Ovary (tissue), 9 donors: Measurements from ENCODE around the gene LRP1. TPM values are rescaled to one million over a fixed set of nuclear protein-coding genes. Genes with fewer than 3 reads are reported as not detected.

Experiments used
- DNase-seq, 5 donors: peaks; one replicate each; pipeline ENCODE4 v3.0.0-alpha.2; 2019 to 2020
- H3K27ac ChIP-seq, 2 donors: fragments of 200-600 bp; one replicate each; pipeline versions ENCODE4 v1.5.1 to v1.8.0; 2019 to 2022
- H3K27me3 ChIP-seq: fragments of 200-600 bp; one replicate; pipeline ENCODE4 v1.8.0; 2022
- H3K36me3 ChIP-seq: fragments of 200-600 bp; sonication (generic); one replicate; pipeline ENCODE4 v1.5.1; 2019
- H3K4me1 ChIP-seq: one replicate; pipeline ENCODE4 v1.8.1; 2013; ENCODE audit warnings: mild to moderate bottlenecking, moderate library complexity; ENCODE audit not compliant: insufficient read depth
- H3K4me3 ChIP-seq: fragments of 200-600 bp; sonication (generic); one replicate; pipeline ENCODE4 v1.5.1; 2017
- H3K9me3 ChIP-seq, 2 donors: fragments of 200-600 bp in 1 of 2; sonication (generic) in 1 of 2; one replicate each; pipeline versions ENCODE4 v1.5.1 to v1.8.1; 2013 to 2019; ENCODE audit warnings: mild to moderate bottlenecking in 1 of 2, moderate library complexity in 1 of 2
- EP300 ChIP-seq: sonication (generic); formaldehyde crosslinking; IDR thresholded peaks from one replicate; pipeline ENCODE4 v1.6.1; 2017; ENCODE audit warnings: antibody characterized with exemption
- POLR2A ChIP-seq: fragments of 450-650 bp; IDR thresholded peaks from one replicate; pipeline ENCODE4 v1.6.1; 2017; ENCODE audit warnings: antibody characterized with exemption, mild to moderate bottlenecking, moderate library complexity
- WGBS, 3 donors: extraction: QIAGEN DNeasy Blood & Tissue Kit in 1 of 3; methylation state at CpG; one replicate each; pipeline versions ENCODE4 v1.1.5 to v1.1.7; 2013 to 2017; 5-methylcytosine and 5-hydroxymethylcytosine counted together
- intact Hi-C, 4 donors: fragments of 100-400 bp; cut with DNase I; formaldehyde crosslinking; loops; one replicate each; pipeline versions ENCODE4 v1.11.0 to v1.15.1; 2022 to 2023
- polyA plus RNA-seq, 2 donors: library from polyadenylated mRNA; stranded (reverse); fragments of 200-250 nt in 1 of 2; fragments of 350-450 nt in 1 of 2; fragmentation: Illumina TruSeq in 1 of 2; extraction: RNeasy Lipid Tissue Mini Kit (QIAGEN cat#74804) in 1 of 2; gene quantifications; one replicate each; pipeline ENCODE4 v1.2.3, GENCODE V29; 2013 to 2014
- total RNA-seq, 7 donors: library from RNA; depleted of rRNA in 2 of 7; stranded (reverse); fragments of >200 nt in 2 of 7; fragmentation: NEBNext Ultra II Directional in 3 of 7; extraction: Animal tissue kit (Norgen Biotek cat#: 25700) in 3 of 7; gene quantifications; one replicate each; pipeline versions ENCODE4 v1.1.0 to v1.2.4, GENCODE V29; 2016 to 2023
- TF ChIP-seq, protein P1 (sequence below), 3 donors: fragments of 450-650 bp in 2 of 3; fragments of 200-600 bp in 1 of 3; IDR thresholded peaks; one replicate each; pipeline versions ENCODE4 v1.5.1 to v1.8.0; 2016 to 2022; ENCODE audit warnings: antibody characterized with exemption in 3 of 3, mild to moderate bottlenecking in 1 of 3
- donor health status: DM: no; HTN: no; CAD: no; lungs with moderate emphysema.
- donor health status: DM: no; HTN: no; CAD: no.
- donor health status: Bipolar disorder and iron deficiency.
- donor health status: DM: yes; HTN: yes; CAD: no.
- donor health status: DM: no; HTN: no; CAD: no.
- donor health status: DM: yes; HTN: yes; CAD: no.

Gene LRP1
- total and polyA plus RNA-seq, 9 donors: 76.4 to 640 (median 323) TPM

DNA sequence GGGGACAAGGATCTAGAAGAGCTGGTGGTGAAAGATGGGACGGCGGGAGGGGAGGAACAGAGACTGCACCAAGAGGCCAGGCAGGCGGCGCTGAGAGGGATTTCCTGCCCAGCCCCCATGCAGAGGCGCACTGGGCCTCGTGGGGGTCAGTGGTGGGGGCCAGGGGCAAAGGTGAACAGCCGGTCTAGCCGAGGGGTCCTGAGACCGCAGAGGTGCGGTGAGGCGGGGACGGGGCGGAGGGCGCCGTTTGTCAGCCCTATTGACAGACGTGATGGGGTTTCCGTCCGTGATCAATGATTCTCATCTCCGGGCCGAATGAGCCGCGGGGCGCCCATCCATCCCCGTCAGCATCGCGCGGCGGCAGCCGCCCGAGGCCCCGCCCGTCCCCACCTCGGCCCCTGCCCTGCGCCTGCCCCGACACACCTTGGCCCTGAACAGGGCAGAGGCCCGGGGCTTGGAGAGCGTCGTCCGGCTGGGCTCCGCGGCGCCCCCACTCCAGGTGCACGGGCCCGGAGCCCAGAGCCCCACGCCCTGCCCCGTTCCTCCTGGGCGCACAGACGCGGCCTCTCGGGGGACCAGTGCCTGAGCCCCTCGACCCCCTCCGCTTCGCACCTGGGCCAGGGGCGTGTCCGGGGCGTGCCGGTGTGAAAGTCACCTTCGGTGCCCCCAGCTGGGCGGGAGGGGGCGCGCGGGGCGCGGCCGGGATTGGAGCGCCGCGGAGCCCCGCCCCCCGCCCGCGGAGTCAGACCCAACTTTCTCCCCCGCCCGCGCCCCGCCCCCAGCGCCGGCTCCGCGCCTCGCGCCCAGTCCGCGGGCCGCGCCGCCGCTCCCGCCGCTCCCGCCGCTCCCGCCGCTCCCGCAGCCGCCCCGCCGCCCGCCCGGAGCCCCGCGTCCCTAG is 88.0 kb downstream of the LRP1 start, which contains the start of gene NXPH4:
Gene NXPH4, plus strand, starts transcription at position 781 of the 898 bp plus-strand sequence. CDS start 176 bp downstream, outside the sequence.
- peak within 1 kb of the TSS; percentile 22 for H3K4me3 ChIP-seq
- H3K36me3 ChIP-seq: no peaks in the 10 kb centered on the region
- peaks cover 15% of the 10 kb centered on the region for H3K27me3 ChIP-seq
- 1 to 2% (median 1%) methylated on average over 32 to 102 of the region's 102 CpGs for WGBS, 3 donors
- TF ChIP-seq POLR2A (no peak), EP300 (no peak)
- TF ChIP-seq, protein P1, sequence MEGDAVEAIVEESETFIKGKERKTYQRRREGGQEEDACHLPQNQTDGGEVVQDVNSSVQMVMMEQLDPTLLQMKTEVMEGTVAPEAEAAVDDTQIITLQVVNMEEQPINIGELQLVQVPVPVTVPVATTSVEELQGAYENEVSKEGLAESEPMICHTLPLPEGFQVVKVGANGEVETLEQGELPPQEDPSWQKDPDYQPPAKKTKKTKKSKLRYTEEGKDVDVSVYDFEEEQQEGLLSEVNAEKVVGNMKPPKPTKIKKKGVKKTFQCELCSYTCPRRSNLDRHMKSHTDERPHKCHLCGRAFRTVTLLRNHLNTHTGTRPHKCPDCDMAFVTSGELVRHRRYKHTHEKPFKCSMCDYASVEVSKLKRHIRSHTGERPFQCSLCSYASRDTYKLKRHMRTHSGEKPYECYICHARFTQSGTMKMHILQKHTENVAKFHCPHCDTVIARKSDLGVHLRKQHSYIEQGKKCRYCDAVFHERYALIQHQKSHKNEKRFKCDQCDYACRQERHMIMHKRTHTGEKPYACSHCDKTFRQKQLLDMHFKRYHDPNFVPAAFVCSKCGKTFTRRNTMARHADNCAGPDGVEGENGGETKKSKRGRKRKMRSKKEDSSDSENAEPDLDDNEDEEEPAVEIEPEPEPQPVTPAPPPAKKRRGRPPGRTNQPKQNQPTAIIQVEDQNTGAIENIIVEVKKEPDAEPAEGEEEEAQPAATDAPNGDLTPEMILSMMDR (IDR thresholded peaks at IDR 0.05): no peak
- no peaks in the 10 kb centered on the region for H3K9me3 ChIP-seq
- DNase-seq: peak in 3 of 5 donors; percentile 58 to 64 (median 58)
- intact Hi-C loops: no loop called here
- peaks cover 8% of the 10 kb centered on the region for H3K4me1 ChIP-seq
- H3K27ac ChIP-seq: no peak within 1 kb of the TSS

DNA sequence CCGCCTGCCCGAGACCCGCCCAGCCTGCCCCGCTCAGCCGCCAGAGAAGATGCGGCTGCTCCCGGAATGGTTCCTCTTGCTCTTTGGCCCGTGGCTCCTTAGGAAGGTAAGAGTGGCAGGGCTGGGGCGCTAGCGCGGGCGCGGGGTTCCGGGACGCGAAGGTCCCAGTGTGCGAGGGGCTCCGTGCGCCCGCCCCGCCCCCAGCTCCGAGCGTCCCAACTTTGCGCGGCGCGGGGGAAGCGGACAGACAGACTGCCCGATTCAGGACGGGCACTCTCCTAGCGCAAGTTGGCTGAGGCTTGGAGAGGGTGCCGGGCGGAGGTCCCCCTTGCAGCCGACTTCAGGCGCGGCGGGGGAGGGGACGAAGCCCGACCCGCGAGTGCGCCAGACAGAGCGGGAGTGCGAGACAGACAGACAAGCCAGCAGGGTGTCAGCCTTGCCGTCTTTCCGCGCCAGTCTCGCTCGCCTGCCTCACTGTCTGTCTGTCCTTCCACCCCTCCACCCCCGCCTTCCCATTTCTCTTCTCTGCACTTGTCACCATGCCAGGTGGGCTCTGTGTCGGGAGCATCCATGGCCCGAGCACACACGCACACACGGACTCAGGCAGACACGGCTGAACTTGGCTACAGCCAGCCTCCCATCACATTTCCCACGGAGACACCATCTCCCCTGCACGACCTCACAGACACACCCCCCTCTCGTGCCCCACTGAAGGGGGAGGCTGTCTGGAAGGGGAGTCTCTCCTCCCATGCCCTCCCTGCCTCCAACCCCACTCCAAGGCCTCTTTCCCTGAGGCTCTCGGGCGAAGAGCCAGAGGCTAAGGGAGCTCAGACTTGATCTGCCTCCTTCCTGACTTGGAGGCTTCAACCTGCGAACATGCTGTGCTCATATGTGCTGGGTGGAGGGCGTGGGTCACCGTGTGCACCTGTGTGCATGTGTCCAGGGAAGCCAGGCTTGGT is 88.9 kb downstream of the LRP1 start:
- peaks cover 17% of the 10 kb centered on the region for H3K27me3 ChIP-seq
- WGBS, 3 donors: 3 to 5% (median 3%) methylated on average over 50 to 63 of the region's 63 CpGs
- TF ChIP-seq, protein P1 (IDR thresholded peaks at IDR 0.05): no peak
- TF ChIP-seq EP300: no peak
- TF ChIP-seq POLR2A: no peak
- intact Hi-C loops: no loop called here
- no peak for DNase-seq
- no peaks in the 10 kb centered on the region for H3K9me3 ChIP-seq
- H3K27ac ChIP-seq: no peak overlapping the region
- H3K4me3 ChIP-seq: peak overlapping the region; percentile 15
- no peaks in the 10 kb centered on the region for H3K36me3 ChIP-seq
- peaks cover 8% of the 10 kb centered on the region for H3K4me1 ChIP-seq

DNA sequence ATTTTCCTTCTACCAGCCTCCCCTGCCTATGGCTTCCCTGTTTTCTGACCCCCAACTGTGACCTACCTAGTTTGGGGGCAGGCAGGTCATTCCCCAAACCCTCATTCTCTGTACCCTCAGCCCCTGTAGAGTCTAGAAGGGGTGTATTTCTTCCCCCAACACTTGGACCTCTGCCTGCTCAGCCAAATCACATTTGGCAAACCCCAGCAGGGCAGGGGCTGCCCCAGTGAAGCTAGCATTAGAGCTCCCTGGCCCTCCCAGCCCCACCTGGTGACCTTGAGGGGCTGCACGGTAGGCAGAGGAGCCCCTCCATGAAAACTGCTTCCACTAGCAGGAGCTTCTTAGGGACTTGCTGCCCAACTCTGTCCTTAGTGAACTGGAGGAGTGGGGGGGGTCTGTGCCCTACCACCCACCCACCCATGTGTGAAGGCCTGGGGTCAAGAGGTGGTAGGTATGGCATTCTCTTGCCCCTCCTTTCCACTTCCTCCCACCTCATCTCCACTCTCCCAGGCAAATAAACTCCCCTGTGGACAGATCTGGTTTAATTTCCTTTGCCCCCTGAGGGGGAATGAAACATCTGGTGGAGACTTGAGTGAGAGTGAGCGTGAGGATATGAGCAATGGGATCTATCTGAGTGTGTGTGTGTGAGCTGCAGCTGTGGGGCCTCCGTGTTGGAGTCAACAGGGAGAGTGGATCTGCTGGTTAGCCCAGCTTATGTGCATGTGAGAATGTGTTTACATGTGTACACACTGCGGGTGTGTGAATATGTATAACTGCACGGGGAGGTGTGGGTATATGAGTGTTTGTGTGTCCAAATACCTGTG is 90.0 kb downstream of the LRP1 start:
- Histone ChIP-seq H3K27ac (no peak overlapping the region), H3K36me3 (no peaks in the 10 kb centered on the region), H3K4me1 (peaks cover 8% of the 10 kb centered on the region), H3K4me3 (no peak overlapping the region), H3K9me3 (no peaks in the 10 kb centered on the region), H3K27me3 (peaks cover 17% of the 10 kb centered on the region)
- 71 to 79% (median 77%) methylated on average over 5 of the region's 5 CpGs for WGBS, 3 donors
- no peak for DNase-seq
- intact Hi-C loops: no loop called here
- no peak for TF ChIP-seq EP300
- TF ChIP-seq POLR2A: no peak
- TF ChIP-seq, protein P1 (IDR thresholded peaks at IDR 0.05): no peak
